ENCODE data around the gene MICAL3. TPM values are rescaled to one million over a fixed set of nuclear protein-coding genes. Genes with fewer than 3 reads are reported as not detected.

MICAL3 gene
- total and polyA plus RNA-seq, 2 experiments from 2014 or later: 6.1 to 25.1 TPM

- DNase-seq: no peak
- Histone ChIP-seq H3K27ac (no peak overlapping the region), H3F3A (ENCODE audit: insufficient read depth) (no peaks in the 10 kb centered on the region), H3K9ac (no peak overlapping the region), H3K79me2 (ENCODE audit: insufficient read depth) (no peaks in the 10 kb centered on the region), H3K4me1 (ENCODE audit: insufficient read depth) (no peaks in the 10 kb centered on the region), H3K9me3 (ENCODE audit: low read depth) (no peaks in the 10 kb centered on the region), H3K9me2 (ENCODE audit: insufficient read depth) (no peaks in the 10 kb centered on the region), H3K36me3 (ENCODE audit: low read depth) (no peaks in the 10 kb centered on the region; the same call in 1 of the 2 replicates), H3K4me2 (ENCODE audit: unreplicated experiment) (no peak overlapping the region), H3K27me3 (replicated peaks; ENCODE audit: insufficient read depth) (no peaks in the 10 kb centered on the region), H2AFZ (no peak overlapping the region), H4K20me1 (ENCODE audit: insufficient read depth) (no peaks in the 10 kb centered on the region), H3K4me3 (no peak overlapping the region)
- in situ Hi-C loops (cut with MboI): no loop called here
- 92 to 94% methylated on average over 23 of the region's 23 CpGs for WGBS, 2 experiments (ENCODE audit: low coverage in 1 of 2, low lambda C conversion rate in 2 of 2, missing lambda C conversion rate in 2 of 2)
- TF ChIP-seq EZH2 (IDR thresholded peaks at IDR 0.05; ENCODE audit: insufficient read depth, poor library complexity, severe bottlenecking) (no peak), EZH2phosphoT487 (IDR thresholded peaks at IDR 0.05; ENCODE audit: insufficient read depth, low read depth) (no peak)
These were observed 158.9 kb downstream of the MICAL3 start for GRCh38 chr22:17865183-17866055.

- Histone ChIP-seq H3K9ac (no peak overlapping the region), H3K79me2 (ENCODE audit: insufficient read depth) (no peaks in the 10 kb centered on the region), H3F3A (ENCODE audit: insufficient read depth) (no peaks in the 10 kb centered on the region), H3K9me2 (ENCODE audit: insufficient read depth) (no peaks in the 10 kb centered on the region), H3K27ac (no peak overlapping the region), H3K4me2 (ENCODE audit: unreplicated experiment) (no peak overlapping the region), H3K27me3 (replicated peaks; ENCODE audit: insufficient read depth) (no peaks in the 10 kb centered on the region), H3K36me3 (ENCODE audit: low read depth) (peaks cover 4% of the 10 kb centered on the region; the same call in 1 of the 2 replicates), H3K9me3 (ENCODE audit: low read depth) (no peaks in the 10 kb centered on the region), H4K20me1 (ENCODE audit: insufficient read depth) (no peaks in the 10 kb centered on the region), H2AFZ (no peak overlapping the region), H3K4me1 (ENCODE audit: insufficient read depth) (no peaks in the 10 kb centered on the region), H3K4me3 (no peak overlapping the region)
- WGBS, 2 experiments (ENCODE audit: low coverage in 1 of 2, low lambda C conversion rate in 2 of 2, missing lambda C conversion rate in 2 of 2): 98% methylated on average over 26 to 27 of the region's 27 CpGs
- in situ Hi-C loops (cut with MboI): no loop called here
- DNase-seq: no peak
- no peak for TF ChIP-seq EZH2 (IDR thresholded peaks at IDR 0.05; ENCODE audit: insufficient read depth, poor library complexity, severe bottlenecking)
- TF ChIP-seq EZH2phosphoT487 (IDR thresholded peaks at IDR 0.05; ENCODE audit: insufficient read depth, low read depth): no peak
These were observed 159.8 kb downstream of the MICAL3 start for GRCh38 chr22:17864398-17865182.

GRCh38 chr22:17862646-17863181 is 161.6 kb downstream of the MICAL3 start:
- no peak overlapping the region for H3K4me3 ChIP-seq
- H3F3A ChIP-seq (ENCODE audit: insufficient read depth): no peaks in the 10 kb centered on the region
- no peaks in the 10 kb centered on the region for H3K9me3 ChIP-seq (ENCODE audit: low read depth)
- H3K79me2 ChIP-seq (ENCODE audit: insufficient read depth): no peaks in the 10 kb centered on the region
- no peaks in the 10 kb centered on the region for H3K4me1 ChIP-seq (ENCODE audit: insufficient read depth)
- no peak for DNase-seq
- in situ Hi-C loops (cut with MboI): no loop called here
- 95 to 96% methylated on average over 9 of the region's 9 CpGs for WGBS, 2 experiments (ENCODE audit: low coverage in 1 of 2, low lambda C conversion rate in 2 of 2, missing lambda C conversion rate in 2 of 2)
- no peak overlapping the region for H3K4me2 ChIP-seq (ENCODE audit: unreplicated experiment)
- peaks cover 4% of the 10 kb centered on the region; the same call in 1 of the 2 replicates for H3K36me3 ChIP-seq (ENCODE audit: low read depth)
- TF ChIP-seq EZH2phosphoT487 (IDR thresholded peaks at IDR 0.05; ENCODE audit: insufficient read depth, low read depth): no peak
- no peaks in the 10 kb centered on the region for H3K27me3 ChIP-seq (replicated peaks; ENCODE audit: insufficient read depth)
- H3K27ac ChIP-seq: no peak overlapping the region
- no peaks in the 10 kb centered on the region for H3K9me2 ChIP-seq (ENCODE audit: insufficient read depth)
- H4K20me1 ChIP-seq (ENCODE audit: insufficient read depth): no peaks in the 10 kb centered on the region
- no peak overlapping the region for H3K9ac ChIP-seq
- H2AFZ ChIP-seq: no peak overlapping the region

GRCh38 chr22:17861909-17862308 is 162.5 kb downstream of the MICAL3 start:
- H3K79me2 ChIP-seq (ENCODE audit: insufficient read depth): no peaks in the 10 kb centered on the region
- H2AFZ ChIP-seq: no peak overlapping the region
- TF ChIP-seq EZH2 (IDR thresholded peaks at IDR 0.05; ENCODE audit: insufficient read depth, poor library complexity, severe bottlenecking): no peak
- no peak for TF ChIP-seq EZH2phosphoT487 (IDR thresholded peaks at IDR 0.05; ENCODE audit: insufficient read depth, low read depth)
- no peak overlapping the region for H3K4me2 ChIP-seq (ENCODE audit: unreplicated experiment)
- H3F3A ChIP-seq (ENCODE audit: insufficient read depth): no peaks in the 10 kb centered on the region
- no peaks in the 10 kb centered on the region for H3K9me3 ChIP-seq (ENCODE audit: low read depth)
- H3K9me2 ChIP-seq (ENCODE audit: insufficient read depth): no peaks in the 10 kb centered on the region
- in situ Hi-C loops (cut with MboI): no loop called here
- DNase-seq: no peak
- peaks cover 4% of the 10 kb centered on the region; the same call in 1 of the 2 replicates for H3K36me3 ChIP-seq (ENCODE audit: low read depth)
- no peaks in the 10 kb centered on the region for H3K27me3 ChIP-seq (replicated peaks; ENCODE audit: insufficient read depth)
- no peak overlapping the region for H3K9ac ChIP-seq
- no peak overlapping the region for H3K27ac ChIP-seq
- H4K20me1 ChIP-seq (ENCODE audit: insufficient read depth): no peaks in the 10 kb centered on the region
- H3K4me1 ChIP-seq (ENCODE audit: insufficient read depth): no peaks in the 10 kb centered on the region
- no peak overlapping the region for H3K4me3 ChIP-seq
- 87 to 94% methylated on average over 5 of the region's 5 CpGs for WGBS, 2 experiments (ENCODE audit: low coverage in 1 of 2, low lambda C conversion rate in 2 of 2, missing lambda C conversion rate in 2 of 2)

Measured in GM23248 (cell line).